HCT116 (cell line): ENCODE measurements around the gene MRFAP1. TPM values are rescaled to one million over a fixed set of nuclear protein-coding genes. Genes with fewer than 3 reads are reported as not detected.

Experiments
- ATAC-seq: fragments of 200-7000 bp; cut with Tn5 transposase; 2 replicates; pipeline ENCODE4 v1.9.1; 2020; ENCODE audit warnings: mild to moderate bottlenecking, moderate library complexity
- BruUV-seq: library from RNA; stranded (reverse); fragments of 400-500 nt; replicated peaks from 2 replicates; lab custom pipeline; 2021; lab: Mats Ljungman, UMichigan
- CTCF ChIA-PET: fragments of 300-600 bp; sonication (Branson Sonifier 250); formaldehyde crosslinking; loops from one replicate; lab custom pipeline; 2021; ENCODE audit warnings: antibody characterized with exemption; lab: Charles Lee
- POLR2A ChIA-PET: fragments of 300-600, 350-600 bp; sonication (Branson Sonifier 250); formaldehyde crosslinking; loops from one replicate; lab custom pipeline; 2021; ENCODE audit warnings: antibody characterized with exemption; lab: Charles Lee
- RAD21 ChIA-PET, 2 experiments: fragments of 300-600 bp; sonication (Branson Sonifier 250); formaldehyde crosslinking; loops; one replicate each; lab custom pipeline; 2023; ENCODE audit warnings: low total read pairs in 2 of 2; ENCODE audit not compliant: uncharacterized antibody in 2 of 2, unreplicated experiment in 2 of 2, low non-redundant PET in 1 of 2; lab: Charles Lee
- DNase-seq: peaks from one replicate; pipeline ENCODE4 v3.0.0-alpha.2; 2010; ENCODE audit warnings: low read depth, low spot score
- H2AFZ ChIP-seq: fragments of 200-600 bp; shearing (Covaris generic), sonication (generic); 2 replicates; pipeline ENCODE4 v1.6.1; 2017; ENCODE audit warnings: low read depth, mixed run types, mixed read lengths, antibody characterized with exemption, low read length; ENCODE audit not compliant: poor library complexity, severe bottlenecking
- H3K27ac ChIP-seq: 2 replicates; pipeline ENCODE4 v1.5.1; 2012; ENCODE audit warnings: low read depth, low read length
- H3K27me3 ChIP-seq: fragments of 200-600 bp; sonication (generic); 2 replicates; pipeline ENCODE4 v1.6.1; 2016; ENCODE audit warnings: mixed run types, low read length, mixed read lengths; ENCODE audit not compliant: insufficient read depth
- H3K36me3 ChIP-seq, 2 experiments: fragments of 200-500 bp in 1 of 2; fragments of 200-600 bp in 1 of 2; sonication (Bioruptor generic) in 1 of 2; sonication (generic) in 1 of 2; 2 replicates each; pipeline versions ENCODE4 v1.5.1 to v1.6.1; 2014 to 2016; ENCODE audit warnings: low read length in 2 of 2, inconsistent platforms in 1 of 2, mixed read lengths in 1 of 2, mixed run types in 1 of 2; ENCODE audit not compliant: insufficient read depth in 2 of 2, control insufficient read depth in 1 of 2
- H3K4me1 ChIP-seq, 2 experiments: fragments of 200-600 bp in 1 of 2; sonication (generic) in 1 of 2; 2 replicates each; pipeline versions ENCODE4 v1.5.1 to v1.6.1; 2012 to 2017; ENCODE audit warnings: low read length in 2 of 2, inconsistent platforms in 1 of 2, mild to moderate bottlenecking in 1 of 2, mixed read lengths in 1 of 2, mixed run types in 1 of 2, moderate library complexity in 1 of 2; ENCODE audit not compliant: insufficient read depth in 2 of 2, control insufficient read depth in 1 of 2
- H3K4me2 ChIP-seq: fragments of 200-600 bp; sonication (generic); 2 replicates; pipeline ENCODE4 v1.6.1; 2017; ENCODE audit warnings: mixed run types, low read length, mixed read lengths
- H3K4me3 ChIP-seq, 2 experiments: fragments of 200-600 bp in 1 of 2; sonication (generic) in 1 of 2; replicated peaks in 1 of 2; 2 replicates each; pipeline ENCODE4 v1.5.1; 2011 to 2016; ENCODE audit warnings: low read length in 2 of 2, control low read depth in 1 of 2, low read depth in 1 of 2, mild to moderate bottlenecking in 1 of 2, mixed read lengths in 1 of 2, mixed run types in 1 of 2
- H3K79me2 ChIP-seq: fragments of 200-600 bp; sonication (generic); 2 replicates; pipeline ENCODE4 v1.6.1; 2017; ENCODE audit warnings: mild to moderate bottlenecking, mixed run types, low read length, moderate library complexity, mixed read lengths; ENCODE audit not compliant: insufficient read depth
- H3K9ac ChIP-seq: fragments of 200-600 bp; sonication (generic); 2 replicates; pipeline ENCODE4 v1.6.1; 2016; ENCODE audit warnings: low read length, mixed read lengths
- H3K9me2 ChIP-seq: fragments of 200-600 bp; sonication (generic), shearing (Covaris generic); 2 replicates; pipeline ENCODE4 v1.6.1; 2017; ENCODE audit warnings: mixed run types, mild to moderate bottlenecking, moderate library complexity; ENCODE audit not compliant: insufficient read depth
- H3K9me3 ChIP-seq, 2 experiments: fragments of 200-500 bp in 1 of 2; fragments of 200-600 bp in 1 of 2; sonication (Bioruptor generic) in 1 of 2; sonication (generic) in 1 of 2; 2 replicates each; pipeline ENCODE4 v1.6.1; 2014 to 2017; ENCODE audit warnings: low read length in 2 of 2, mixed read lengths in 2 of 2, inconsistent platforms in 1 of 2, low read depth in 1 of 2, mild to moderate bottlenecking in 1 of 2, mixed run types in 1 of 2, moderate library complexity in 1 of 2; ENCODE audit not compliant: control insufficient read depth in 1 of 2, insufficient read depth in 1 of 2
- H4K20me1 ChIP-seq: fragments of 200-600 bp; sonication (generic), shearing (Covaris generic); 2 replicates; pipeline ENCODE4 v1.6.1; 2017; ENCODE audit warnings: mixed run types, mild to moderate bottlenecking, moderate library complexity; ENCODE audit not compliant: insufficient read depth
- TCF7L2 ChIP-seq: IDR thresholded peaks from 2 replicates; pipeline ENCODE4 v1.7.0; 2011; ENCODE audit warnings: borderline replicate concordance, inconsistent platforms; ENCODE audit not compliant: insufficient read depth, insufficient read length; ENCODE audit errors: extremely low read depth
- intact Hi-C: fragments of 100-400 bp; cut with micrococcal nuclease; formaldehyde crosslinking; loops from 2 replicates; pipeline ENCODE4 v1.10.0; 2022
- total RNA-seq: library from RNA; stranded (reverse); gene quantifications from one replicate; pipeline ENCODE4 v1.2.1, GENCODE V29; 2021; ENCODE audit not compliant: unreplicated experiment
- TF ChIP-seq, protein P1 (sequence below), 3 experiments: fragments of 200-600 bp in 1 of 3; sonication (generic) in 1 of 3; IDR thresholded peaks in 2 of 3; conservative IDR thresholded peaks in 1 of 3; 2 replicates each; pipeline ENCODE4 v1.5.1; 2012 to 2017; ENCODE audit warnings: low read depth in 2 of 3, low read length in 2 of 3, antibody characterized with exemption in 1 of 3, borderline replicate concordance in 1 of 3, control low read depth in 1 of 3, mild to moderate bottlenecking in 1 of 3, mixed read lengths in 1 of 3, mixed run types in 1 of 3, moderate library complexity in 1 of 3; ENCODE audit not compliant: insufficient read depth in 1 of 3

Gene MRFAP1
- total RNA-seq, 1 experiment from 2014 or later: 313 TPM

DNA sequence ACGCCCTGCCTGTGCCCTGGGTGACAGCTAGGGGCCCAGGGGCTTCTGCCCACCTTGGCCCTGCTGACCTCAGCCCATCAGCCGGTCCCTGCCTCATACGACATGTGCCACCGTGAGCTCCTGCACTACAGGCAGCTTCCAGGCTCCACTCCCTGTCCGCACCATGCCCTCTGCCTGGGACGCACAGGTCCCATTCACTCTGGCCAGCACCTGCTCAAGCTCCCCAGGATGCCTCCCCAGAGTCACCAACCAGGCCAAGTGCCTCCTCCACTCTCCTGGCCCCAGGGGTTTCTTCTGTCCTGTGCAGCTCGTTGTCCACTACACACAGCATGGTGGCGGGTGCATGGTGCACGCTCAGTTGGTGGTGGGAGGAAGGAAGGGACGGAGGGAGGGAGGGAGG lies 20.2 kb upstream of the MRFAP1 start:
- CTCF ChIA-PET: no interaction called here
- intact Hi-C loops: no loop called here
- POLR2A ChIA-PET: no interaction called here

DNA sequence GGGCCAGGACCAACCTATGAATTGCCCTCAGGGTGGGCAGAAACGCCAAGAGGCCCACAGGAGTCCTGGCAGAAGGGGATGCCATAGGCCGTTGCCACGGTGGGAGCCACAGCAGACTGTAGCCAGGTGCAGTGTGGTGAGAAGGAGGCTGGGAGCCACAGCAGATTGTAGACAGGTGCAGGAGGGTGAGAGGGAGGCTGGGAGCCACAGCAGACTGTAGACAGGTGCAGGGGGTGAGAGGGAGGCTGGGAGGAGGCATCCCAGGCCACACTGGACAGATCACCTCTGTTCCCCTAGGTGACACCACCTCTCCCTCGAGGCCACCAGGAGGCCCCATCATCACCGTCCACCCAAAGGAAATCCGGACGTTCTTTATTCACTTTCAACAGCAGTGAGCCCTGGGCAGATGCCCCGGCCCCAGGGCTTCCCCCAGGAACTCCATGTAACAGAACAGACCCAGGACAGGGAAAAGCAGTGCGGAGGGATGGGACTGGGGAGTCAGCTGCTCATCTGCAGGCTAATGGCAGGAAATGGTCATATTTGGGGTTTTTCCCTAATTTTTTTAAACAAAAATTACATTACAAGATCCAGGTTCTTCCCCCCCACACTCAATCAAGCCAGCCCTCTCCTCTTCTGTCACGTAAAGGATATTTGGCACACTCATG lies 19.5 kb upstream of the MRFAP1 start:
- H3K4me1 ChIP-seq: no peaks in the 10 kb centered on the region
- no peak for DNase-seq
- no peak overlapping the region for H3K4me3 ChIP-seq
- H2AFZ ChIP-seq: no peak overlapping the region
- H3K4me2 ChIP-seq: no peak overlapping the region
- 0 out of 4 replicates have a peak, but pooled peaks cover 0 to 3% of the 10 kb centered on the region in 2 experiments for H3K36me3 ChIP-seq
- no peaks in the 10 kb centered on the region for H3K79me2 ChIP-seq
- CTCF ChIA-PET: no interaction called here
- no peaks in the 10 kb centered on the region for H3K9me2 ChIP-seq
- RAD21 ChIA-PET: no interaction called here
- intact Hi-C loops: no loop called here
- POLR2A ChIA-PET: no interaction called here
- peak; percentile 50; the same call in 1 of the 2 replicates for ATAC-seq
- H3K9me3 ChIP-seq: no peaks in the 10 kb centered on the region
- H3K27me3 ChIP-seq: no peaks in the 10 kb centered on the region
- no peak overlapping the region for H3K27ac ChIP-seq
- H4K20me1 ChIP-seq: no peaks in the 10 kb centered on the region
- TF ChIP-seq TCF7L2: no peak
- TF ChIP-seq, protein P1, sequence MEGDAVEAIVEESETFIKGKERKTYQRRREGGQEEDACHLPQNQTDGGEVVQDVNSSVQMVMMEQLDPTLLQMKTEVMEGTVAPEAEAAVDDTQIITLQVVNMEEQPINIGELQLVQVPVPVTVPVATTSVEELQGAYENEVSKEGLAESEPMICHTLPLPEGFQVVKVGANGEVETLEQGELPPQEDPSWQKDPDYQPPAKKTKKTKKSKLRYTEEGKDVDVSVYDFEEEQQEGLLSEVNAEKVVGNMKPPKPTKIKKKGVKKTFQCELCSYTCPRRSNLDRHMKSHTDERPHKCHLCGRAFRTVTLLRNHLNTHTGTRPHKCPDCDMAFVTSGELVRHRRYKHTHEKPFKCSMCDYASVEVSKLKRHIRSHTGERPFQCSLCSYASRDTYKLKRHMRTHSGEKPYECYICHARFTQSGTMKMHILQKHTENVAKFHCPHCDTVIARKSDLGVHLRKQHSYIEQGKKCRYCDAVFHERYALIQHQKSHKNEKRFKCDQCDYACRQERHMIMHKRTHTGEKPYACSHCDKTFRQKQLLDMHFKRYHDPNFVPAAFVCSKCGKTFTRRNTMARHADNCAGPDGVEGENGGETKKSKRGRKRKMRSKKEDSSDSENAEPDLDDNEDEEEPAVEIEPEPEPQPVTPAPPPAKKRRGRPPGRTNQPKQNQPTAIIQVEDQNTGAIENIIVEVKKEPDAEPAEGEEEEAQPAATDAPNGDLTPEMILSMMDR (IDR thresholded peaks at IDR 0.05 in 2 of 3, conservative IDR thresholded peaks at IDR 0.05 in 1 of 3; ENCODE audit: borderline replicate concordance in 1 of 3, insufficient read depth in 1 of 3, low read depth in 2 of 3, low read length in 2 of 3): peak in 1 of 3 experiments; percentile 21; a peak in 1 of 6 replicates
- no TSS peak for BruUV-seq
- no peak overlapping the region for H3K9ac ChIP-seq

More for the DNA sequence above, 20.2 kb upstream of the MRFAP1 start:
- no peak for ATAC-seq
- Histone ChIP-seq H3K36me3 (0 out of 4 replicates have a peak, but pooled peaks cover 0 to 3% of the 10 kb centered on the region in 2 experiments), H3K4me3 (no peak overlapping the region), H3K4me1 (no peaks in the 10 kb centered on the region), H4K20me1 (no peaks in the 10 kb centered on the region), H3K9me2 (no peaks in the 10 kb centered on the region)
- TF ChIP-seq TCF7L2: no peak
- TF ChIP-seq, all 23 proteins: peak for 0
- no peak overlapping the region for H3K27ac ChIP-seq
- H3K9me3 ChIP-seq: no peaks in the 10 kb centered on the region
- no TSS peak for BruUV-seq
- RAD21 ChIA-PET: no interaction called here
- H3K79me2 ChIP-seq: no peaks in the 10 kb centered on the region
- H3K27me3 ChIP-seq: no peaks in the 10 kb centered on the region
- H3K4me2 ChIP-seq: no peak overlapping the region
- no peak overlapping the region for H3K9ac ChIP-seq
- no peak for DNase-seq
- H2AFZ ChIP-seq: no peak overlapping the region
